Common myeloid progenitor, CD34-positive (primary cell): ENCODE measurements around the gene IGSF21.

ENCODE experiments used
- CTCF ChIA-PET: fragments of 350-600 bp; sonication (Branson Sonifier 250); formaldehyde crosslinking; loops from one replicate; lab custom pipeline; 2021; ENCODE audit warnings: antibody characterized with exemption; lab: Charles Lee
- POLR2A ChIA-PET: fragments of 350-600 bp; sonication (Branson Sonifier 250); formaldehyde crosslinking; loops from one replicate; lab custom pipeline; 2021; ENCODE audit warnings: antibody characterized with exemption; lab: Charles Lee
- DNase-seq, 3 donors: peaks; one replicate each; pipeline versions ENCODE4 v3.0.0 to v3.0.0-alpha.2; 2013
- H3K27ac ChIP-seq, 2 experiments: 1 replicate in 1 of 2; 2 replicates in 1 of 2; pipeline ENCODE4 v1.7.0; 2013; ENCODE audit warnings: inconsistent platforms in 2 of 2, low read length in 2 of 2, mild to moderate bottlenecking in 2 of 2, low read depth in 1 of 2, moderate library complexity in 1 of 2; ENCODE audit not compliant: severe bottlenecking in 2 of 2, insufficient read depth in 1 of 2, poor library complexity in 1 of 2
- H3K27me3 ChIP-seq, 5 experiments: replicated peaks in 2 of 5; 1 replicate in 3 of 5; 2 replicates in 2 of 5; pipeline versions ENCODE4 v1.6.1 to v1.7.0; 2013; ENCODE audit warnings: low read length in 4 of 5, mild to moderate bottlenecking in 2 of 5, moderate library complexity in 2 of 5, inconsistent platforms in 1 of 5; ENCODE audit not compliant: insufficient read depth in 5 of 5, control insufficient read depth in 4 of 5
- H3K36me3 ChIP-seq, 4 experiments: 1 replicate in 2 of 4; 2 replicates in 2 of 4; pipeline versions ENCODE4 v1.6.1 to v1.7.0; 2013; ENCODE audit warnings: low read length in 3 of 4, control low read depth in 1 of 4, mild to moderate bottlenecking in 1 of 4; ENCODE audit not compliant: control insufficient read depth in 4 of 4, insufficient read depth in 4 of 4
- H3K4me1 ChIP-seq, 4 experiments: 1 replicate in 3 of 4; 2 replicates in 1 of 4; pipeline versions ENCODE4 v1.6.1 to v1.7.1; 2013; ENCODE audit warnings: low read length in 3 of 4, mild to moderate bottlenecking in 3 of 4, control low read depth in 1 of 4, inconsistent platforms in 1 of 4, moderate library complexity in 1 of 4; ENCODE audit not compliant: control insufficient read depth in 4 of 4, insufficient read depth in 4 of 4; ENCODE audit errors: control extremely low read depth in 1 of 4
- H3K4me3 ChIP-seq, 7 experiments: 1 replicate in 4 of 7; 2 replicates in 3 of 7; pipeline versions ENCODE4 v1.5.1 to v1.7.0; 2013; ENCODE audit warnings: mild to moderate bottlenecking in 7 of 7, low read length in 6 of 7, moderate library complexity in 6 of 7, inconsistent platforms in 2 of 7, low read depth in 2 of 7, control low read depth in 1 of 7; ENCODE audit not compliant: insufficient read depth in 4 of 7, control insufficient read depth in 1 of 7; ENCODE audit errors: extremely low read depth in 1 of 7
- H3K9me3 ChIP-seq, 5 experiments: 1 replicate in 4 of 5; 2 replicates in 1 of 5; pipeline versions ENCODE4 v1.6.1 to v1.7.1; 2013; ENCODE audit warnings: low read length in 4 of 5, mild to moderate bottlenecking in 2 of 5, inconsistent platforms in 1 of 5, low read depth in 1 of 5, moderate library complexity in 1 of 5; ENCODE audit not compliant: control insufficient read depth in 4 of 5, insufficient read depth in 2 of 5; ENCODE audit errors: control extremely low read depth in 1 of 5
- WGBS: methylation state at CpG from one replicate; pipeline ENCODE4 v1.1.5; 2013; ENCODE audit not compliant: insufficient coverage; 5-methylcytosine and 5-hydroxymethylcytosine counted together

IGSF21 gene

GRCh38 chr1:18351735-18352134, 244.1 kb downstream of the IGSF21 start:
- Histone ChIP-seq H3K27ac (no peak overlapping the region), H3K36me3 (no peaks in the 10 kb centered on the region), H3K9me3 (no peaks in the 10 kb centered on the region), H3K27me3 (peaks cover 0 to 47% (median 3%) of the 10 kb centered on the region in 5 experiments), H3K4me3 (no peak overlapping the region), H3K4me1 (no peaks in the 10 kb centered on the region)
- DNase-seq, result no peak
- POLR2A ChIA-PET, result no interaction called here
- WGBS, result 67% methylated on average over 10 of the region's 10 CpGs
- CTCF ChIA-PET, result no interaction called here

DNA sequence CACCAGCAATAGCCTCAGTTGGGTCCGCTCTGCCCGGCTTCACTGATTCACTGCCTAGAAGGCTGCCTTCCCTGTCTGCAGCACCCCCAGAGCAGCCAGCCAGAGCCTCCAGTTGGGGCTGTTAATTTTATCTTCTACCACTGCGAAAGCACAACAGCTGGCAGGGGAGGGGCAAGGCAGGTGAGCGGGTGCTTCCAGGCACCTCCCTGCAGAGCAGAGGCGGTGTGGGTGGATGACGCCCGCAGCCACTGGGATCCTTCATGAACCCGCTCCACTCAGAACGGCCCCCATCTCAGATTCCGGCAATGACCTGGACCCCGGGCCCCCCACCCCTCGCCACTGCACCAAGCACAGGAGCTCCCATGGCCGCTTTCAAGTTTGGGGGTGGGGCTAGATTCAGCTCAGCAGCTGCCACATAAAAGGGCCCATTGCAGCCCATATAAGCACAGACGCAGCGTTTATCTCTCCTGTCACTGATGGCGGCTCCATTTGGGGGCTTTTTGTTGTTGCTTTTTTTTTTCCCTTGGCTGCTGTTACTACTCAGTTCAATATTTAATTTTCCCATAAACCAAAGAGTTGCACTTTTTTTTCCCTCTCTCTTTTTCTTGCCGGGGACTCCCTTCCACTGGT, 245.2 kb downstream of the IGSF21 start:
- Histone ChIP-seq H3K4me1 (no peaks in the 10 kb centered on the region), H3K27ac (no peak overlapping the region), H3K36me3 (no peaks in the 10 kb centered on the region), H3K9me3 (no peaks in the 10 kb centered on the region), H3K27me3 (peaks cover 0 to 51% (median 3%) of the 10 kb centered on the region in 5 experiments), H3K4me3 (no peak overlapping the region)
- ChIA-PET POLR2A (no interaction called here), CTCF (no interaction called here)
- DNase-seq, result no peak
- WGBS, result 38% methylated on average over 10 of the region's 17 CpGs

GRCh38 chr1:18353528-18353927, 245.9 kb downstream of the IGSF21 start:
- H3K9me3 ChIP-seq, result no peaks in the 10 kb centered on the region
- H3K4me1 ChIP-seq, result no peaks in the 10 kb centered on the region
- peaks cover 0 to 47% (median 3%) of the 10 kb centered on the region in 5 experiments for H3K27me3 ChIP-seq
- H3K36me3 ChIP-seq, result no peaks in the 10 kb centered on the region
- DNase-seq, result no peak
- H3K27ac ChIP-seq, result no peak overlapping the region
- CTCF ChIA-PET, result no interaction called here
- POLR2A ChIA-PET, result no interaction called here
- 100% methylated on average over 1 of the region's 1 CpG for WGBS
- no peak overlapping the region for H3K4me3 ChIP-seq

DNA sequence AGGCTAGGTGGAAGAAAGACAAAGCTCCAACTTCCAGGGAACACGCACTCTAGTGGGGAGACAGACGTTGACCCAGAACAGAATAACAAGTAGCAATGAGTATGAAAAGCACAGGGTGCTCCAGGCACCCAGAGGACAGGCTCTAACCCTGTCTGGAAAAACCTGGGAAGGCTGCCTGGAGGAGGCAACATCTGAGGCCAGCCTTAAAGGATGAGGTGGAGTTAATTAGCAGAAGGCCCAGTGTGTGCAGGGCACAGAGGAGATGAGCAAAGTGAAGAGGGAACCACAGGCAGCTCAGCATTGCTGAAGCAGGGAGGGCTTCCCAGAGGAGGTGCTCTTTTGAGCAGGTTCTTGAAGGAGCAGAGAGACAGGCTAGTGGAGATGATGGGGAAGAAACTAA, 246.4 kb downstream of the IGSF21 start:
- Histone ChIP-seq H3K36me3 (no peaks in the 10 kb centered on the region), H3K27me3 (peaks cover 0 to 46% (median 3%) of the 10 kb centered on the region in 5 experiments), H3K4me3 (no peak overlapping the region), H3K9me3 (no peaks in the 10 kb centered on the region), H3K4me1 (no peaks in the 10 kb centered on the region), H3K27ac (no peak overlapping the region)
- ChIA-PET POLR2A (no interaction called here), CTCF (no interaction called here)
- 93% methylated on average over 2 of the region's 2 CpGs for WGBS
- no peak for DNase-seq

GRCh38 chr1:18354612-18355011, 247.0 kb downstream of the IGSF21 start:
- no CpG with 5 or more reads among the region's 3 CpGs for WGBS
- H3K27me3 ChIP-seq, result peaks cover 0 to 46% (median 3%) of the 10 kb centered on the region in 5 experiments

DNA sequence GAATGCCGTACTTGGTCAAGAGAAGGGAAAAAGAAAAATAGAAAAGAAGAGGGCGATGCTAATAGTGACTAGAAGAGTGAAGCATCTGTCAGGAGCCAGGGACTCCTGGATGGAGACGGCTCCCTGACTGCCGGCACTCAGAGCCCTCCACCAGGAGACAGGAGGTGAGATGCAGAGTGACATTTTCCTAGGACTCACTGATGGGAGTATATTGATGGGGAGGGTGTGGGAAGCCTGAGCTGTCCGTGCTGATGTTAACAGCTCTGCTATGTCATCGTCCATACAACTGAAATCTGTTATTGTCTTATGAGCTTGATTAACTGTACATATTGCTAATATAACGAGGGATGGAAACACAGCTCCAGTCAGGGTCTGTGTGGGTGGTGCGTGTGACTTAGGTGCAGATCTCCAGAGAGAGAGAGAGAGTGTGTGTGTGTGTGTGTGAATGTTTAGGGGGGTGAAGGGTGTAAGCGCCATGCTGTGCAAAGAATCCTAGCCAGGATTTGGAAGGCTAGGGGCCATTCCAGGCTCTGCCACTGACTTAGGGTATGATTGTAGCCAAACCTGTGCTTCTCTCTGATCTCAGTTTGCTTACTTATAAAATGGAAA, 250.1 kb downstream of the IGSF21 start:
- POLR2A ChIA-PET, result no interaction called here
- Histone ChIP-seq H3K36me3 (no peaks in the 10 kb centered on the region), H3K9me3 (no peaks in the 10 kb centered on the region), H3K4me3 (no peak overlapping the region), H3K4me1 (no peaks in the 10 kb centered on the region), H3K27ac (no peak overlapping the region), H3K27me3 (peaks cover 0 to 30% (median 0%) of the 10 kb centered on the region in 5 experiments)
- 65% methylated on average over 9 of the region's 9 CpGs for WGBS
- DNase-seq, result no peak
- CTCF ChIA-PET, result no interaction called here

More at GRCh38 chr1:18354612-18355011, 247.0 kb downstream of the IGSF21 start:
- CTCF ChIA-PET, result no interaction called here
- no peaks in the 10 kb centered on the region for H3K9me3 ChIP-seq
- no peaks in the 10 kb centered on the region for H3K4me1 ChIP-seq
- no peak for DNase-seq
- POLR2A ChIA-PET, result no interaction called here
- H3K36me3 ChIP-seq, result no peaks in the 10 kb centered on the region
- H3K27ac ChIP-seq, result no peak overlapping the region
- H3K4me3 ChIP-seq, result no peak overlapping the region

- Histone ChIP-seq H3K4me1 (no peaks in the 10 kb centered on the region), H3K27me3 (peaks cover 0 to 28% (median 0%) of the 10 kb centered on the region in 5 experiments), H3K36me3 (no peaks in the 10 kb centered on the region), H3K27ac (no peak overlapping the region), H3K9me3 (no peaks in the 10 kb centered on the region), H3K4me3 (no peak overlapping the region)
- ChIA-PET CTCF (no interaction called here), POLR2A (no interaction called here)
- DNase-seq, result no peak
- WGBS, result 80% methylated on average over 1 of the region's 1 CpG
Measured at GRCh38 chr1:18358600-18358999, 251.0 kb downstream of the IGSF21 start.
